Middle frontal gyrus (tissue), 1 donor: Measurements from ENCODE around the gene BLM.
"Not testable (repeated sequence)": the region's sequence is repeated elsewhere in the genome, so short reads cannot be mapped to it uniquely, and the experiment has no call there.

Experiments
- DNase-seq: peaks from one replicate; pipeline ENCODE4 v3.0.0-alpha.2; 2015; ENCODE audit warnings: low spot score; ENCODE audit errors: extremely low spot score

Gene BLM

GRCh38 chr15:90716976-90717821, at the start of gene BLM:
TSS of gene BLM (plus strand) at chr15:90717346. CDS start at chr15:90747393, 30,047 bp downstream.
- peak; percentile 94 for DNase-seq

GRCh38 chr15:90667755-90668345, 49.3 kb upstream of the BLM start:
- DNase-seq, result not testable (repeated sequence)

GRCh38 chr15:90670631-90671030, 46.5 kb upstream of the BLM start:
- DNase-seq, result not testable (repeated sequence)

- no peak for DNase-seq
Observed at GRCh38 chr15:90671216-90671615, 45.9 kb upstream of the BLM start.

DNA sequence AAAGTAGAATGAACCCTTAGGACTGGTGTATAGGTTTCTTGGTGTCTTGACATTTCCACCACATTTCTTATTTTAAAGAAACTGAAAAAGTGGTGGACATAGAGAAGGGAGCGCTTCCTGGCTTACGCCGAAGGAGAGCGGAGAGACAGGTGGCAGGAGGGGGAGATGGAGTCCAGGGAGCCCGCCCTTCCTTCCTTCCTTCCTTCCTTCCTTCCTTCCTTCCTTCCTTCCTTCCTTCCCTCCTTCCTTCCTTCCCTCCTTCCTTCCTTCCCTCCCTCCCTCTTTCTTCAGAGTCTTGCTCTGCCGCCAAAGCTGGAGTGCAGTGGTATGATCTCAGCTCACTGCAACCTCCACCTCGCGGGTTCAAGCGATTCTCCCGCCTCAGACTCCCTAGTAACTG, 43.8 kb upstream of the BLM start:
- not testable (repeated sequence) for DNase-seq

GRCh38 chr15:90674476-90674875, 42.7 kb upstream of the BLM start:
- DNase-seq, result no peak

DNA sequence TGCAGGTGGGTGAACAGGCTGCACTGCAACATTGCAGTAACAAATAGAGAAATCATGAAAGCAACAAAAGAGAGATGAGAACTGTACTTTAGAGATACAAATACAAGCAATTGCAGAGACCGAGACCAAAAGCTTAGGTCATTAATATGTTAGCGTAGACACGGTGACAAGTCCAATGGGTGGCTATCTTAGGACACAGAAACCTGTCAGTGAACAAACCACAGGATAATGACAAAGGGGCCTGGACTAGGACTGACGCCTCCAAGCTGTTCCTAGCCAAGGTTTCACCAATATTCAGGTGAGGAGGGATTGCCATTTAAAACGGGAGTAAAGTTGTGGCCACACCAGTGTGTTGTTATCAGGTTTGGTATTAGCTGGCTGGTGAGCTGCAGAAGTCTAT, 41.7 kb upstream of the BLM start:
- no peak for DNase-seq

DNA sequence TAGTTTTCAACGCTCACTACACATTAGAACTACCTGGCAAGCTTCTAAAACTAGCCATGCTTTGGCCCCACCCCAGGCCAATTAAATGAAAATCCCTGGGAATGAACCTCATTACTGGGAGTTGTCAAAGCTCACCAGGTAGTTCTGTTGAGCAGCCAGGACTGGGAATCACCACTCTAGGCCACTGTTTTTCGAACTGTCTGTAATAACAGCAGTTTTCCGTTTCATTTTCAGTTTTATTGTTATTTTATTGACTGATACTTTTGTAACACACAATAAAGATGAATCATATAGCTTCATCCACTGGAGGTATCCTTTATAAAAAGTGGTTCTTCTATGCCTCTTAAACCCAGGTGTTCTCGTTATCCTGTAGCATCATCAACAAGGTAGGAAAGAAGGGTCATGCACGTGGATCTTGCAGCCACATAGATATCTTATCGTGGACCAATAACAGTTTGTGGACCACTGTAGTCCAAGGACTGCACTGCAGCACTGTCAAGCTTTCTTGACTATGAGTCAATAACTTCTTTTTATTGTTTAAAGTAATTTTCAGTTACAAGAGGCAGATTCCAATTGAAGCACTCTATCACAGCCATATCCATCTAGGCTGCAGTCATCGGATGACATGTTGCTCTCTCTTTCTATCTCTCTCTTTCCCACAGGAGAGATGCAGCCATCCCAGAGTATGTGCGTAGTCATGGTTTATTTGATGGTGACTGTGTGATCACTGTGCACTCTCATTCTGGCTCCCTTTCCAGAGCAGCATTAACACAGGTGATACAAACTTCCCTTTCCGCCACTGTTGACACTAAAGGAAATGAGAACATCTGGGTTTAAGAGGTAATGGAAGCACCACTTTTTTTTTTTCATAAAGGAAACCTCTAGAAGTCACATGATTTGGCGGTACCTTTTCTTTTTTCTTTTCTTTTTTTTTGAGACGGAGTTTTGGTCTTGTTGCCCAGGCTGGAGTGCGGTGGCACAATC, 39.0 kb upstream of the BLM start:
- no peak for DNase-seq

GRCh38 chr15:90679959-90680358, 37.2 kb upstream of the BLM start:
- DNase-seq, result no peak

GRCh38 chr15:90680371-90680935, 36.7 kb upstream of the BLM start:
- no peak for DNase-seq

GRCh38 chr15:90681056-90681455, 36.1 kb upstream of the BLM start:
- no peak for DNase-seq

DNA sequence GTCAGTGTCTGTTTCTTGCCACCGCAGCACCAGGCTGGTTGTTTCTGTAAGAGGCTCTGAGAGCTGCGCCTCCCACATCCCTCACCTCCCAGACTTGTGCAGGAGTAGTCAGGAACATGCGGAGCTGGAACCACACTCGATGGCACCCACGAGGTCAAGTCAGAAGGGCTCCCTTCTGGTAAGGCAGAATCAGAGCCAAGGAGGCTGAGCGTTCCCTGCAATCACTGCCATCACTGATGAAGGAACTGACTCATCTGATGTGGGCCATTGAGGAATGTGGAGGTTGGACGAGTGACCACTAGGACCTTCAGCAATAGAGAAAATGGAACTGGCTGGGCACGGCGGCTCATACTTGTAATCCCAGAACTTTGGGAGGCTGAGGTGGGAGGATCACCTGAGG, 35.7 kb upstream of the BLM start:
- no peak for DNase-seq

GRCh38 chr15:90683371-90683770, 33.8 kb upstream of the BLM start:
- DNase-seq, result no peak

- DNase-seq, result no peak
Observed at GRCh38 chr15:90683876-90684275, 33.3 kb upstream of the BLM start.

GRCh38 chr15:90684281-90684680, 32.9 kb upstream of the BLM start:
- no peak for DNase-seq

DNA sequence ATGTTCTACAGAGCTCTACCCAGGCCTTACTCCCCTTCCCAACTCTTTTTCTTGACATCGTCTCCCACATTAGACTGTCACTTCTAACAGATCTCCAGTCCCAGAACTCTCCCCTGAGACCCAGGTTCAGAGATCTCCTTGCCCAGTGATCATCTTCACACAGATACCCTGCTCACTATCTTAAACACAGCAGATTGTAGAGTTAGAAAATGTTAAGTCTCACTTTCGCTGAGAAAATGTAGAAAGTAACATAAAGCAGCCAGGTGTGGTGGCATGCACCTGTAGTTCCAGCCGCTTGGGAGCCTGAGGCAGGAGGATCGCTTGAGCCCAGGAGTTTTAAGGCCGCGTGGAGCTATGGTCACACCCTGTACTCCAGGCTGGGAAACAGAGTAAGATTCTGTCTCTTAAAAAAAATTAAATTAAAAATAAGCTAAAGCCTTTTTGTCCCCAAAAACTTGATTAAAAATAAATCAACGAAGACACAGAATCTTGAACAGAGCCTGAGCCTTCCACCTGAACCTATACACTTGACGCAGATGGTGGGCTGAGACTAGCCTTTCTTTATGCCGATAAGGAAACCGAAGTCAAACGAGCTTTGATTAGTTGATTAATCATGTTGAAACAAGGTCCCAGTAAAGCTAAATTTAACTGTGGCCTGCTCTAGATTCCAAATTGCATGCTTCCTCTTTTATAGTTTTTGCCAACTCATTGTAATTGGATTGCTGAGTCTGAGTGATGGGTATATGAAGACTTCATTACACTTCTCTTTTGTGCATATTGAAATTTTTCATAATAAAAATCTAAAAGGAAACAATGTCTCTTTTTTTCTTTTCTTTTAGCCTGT, 31.3 kb upstream of the BLM start:
- DNase-seq, result no peak

DNA sequence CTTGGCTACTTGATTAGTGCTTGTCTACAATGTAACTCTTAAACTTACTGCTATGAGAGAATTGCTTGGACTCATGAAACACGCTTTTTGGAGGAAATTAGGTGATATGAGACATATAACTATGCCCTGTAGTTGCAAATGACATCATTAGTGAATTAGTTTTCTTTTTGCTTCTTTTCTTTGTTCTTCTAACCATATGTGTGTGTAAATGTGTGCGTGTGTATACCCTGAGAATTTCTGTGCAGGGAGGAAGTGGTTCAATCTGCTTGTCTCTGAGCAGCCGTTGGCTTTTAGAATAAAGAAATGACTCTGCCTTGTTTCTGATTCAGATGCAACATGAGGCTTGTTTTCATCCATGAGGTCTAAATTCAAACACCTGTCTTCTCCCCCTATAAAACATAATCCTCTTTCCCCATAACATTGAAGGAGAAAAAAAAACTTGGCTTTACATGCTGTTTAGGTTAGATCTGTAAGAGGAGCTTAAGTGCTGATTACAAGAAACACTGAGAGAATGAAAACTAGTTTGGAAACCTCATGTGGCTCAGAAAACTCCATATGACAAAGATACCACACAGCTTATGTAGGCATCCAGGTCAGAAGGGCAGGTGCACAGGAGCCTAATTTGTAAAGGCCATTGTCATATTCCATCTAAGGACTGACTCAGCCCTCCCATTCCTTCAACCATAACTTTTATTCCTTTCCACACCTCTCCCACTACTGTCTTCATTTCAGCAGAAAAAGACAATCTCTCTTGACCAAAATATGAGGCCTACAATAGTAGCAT, 30.5 kb upstream of the BLM start:
- no peak for DNase-seq

- not testable (repeated sequence) for DNase-seq
Observed at GRCh38 chr15:90689326-90689961, 27.7 kb upstream of the BLM start.

- no peak for DNase-seq
Observed at GRCh38 chr15:90690585-90690984, 26.6 kb upstream of the BLM start.
